ENCODE data around the gene RPTN.

DNA sequence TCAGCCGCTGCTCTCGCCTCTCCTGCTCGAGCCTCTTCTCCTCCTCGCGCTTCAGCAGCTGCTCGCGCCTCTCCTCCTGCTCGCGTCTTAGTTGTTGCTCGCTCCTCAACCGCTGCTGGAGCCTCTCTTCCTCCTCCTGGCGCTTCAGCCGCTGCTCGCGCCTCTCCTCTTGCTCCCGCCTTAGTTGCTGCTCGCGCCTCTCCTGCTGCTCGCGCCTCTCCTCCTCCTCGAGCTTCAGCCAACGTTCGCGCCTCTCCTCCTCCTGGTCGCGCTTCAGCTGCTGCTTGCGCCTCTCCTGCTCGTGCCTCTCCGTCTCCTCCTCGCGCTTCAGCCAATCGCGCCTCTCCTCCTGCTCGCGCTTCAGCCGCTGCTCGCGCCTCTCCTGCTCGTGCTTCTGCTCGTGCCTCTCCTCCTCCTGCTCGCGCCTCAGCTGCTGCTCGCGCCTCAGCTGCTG, 47.5 kb downstream of the RPTN start:
- no peak for TF ChIP-seq EZH2 (IDR thresholded peaks at IDR 0.05; ENCODE audit: low read depth)
- no peak for TF ChIP-seq CTCF (conservative IDR thresholded peaks at IDR 0.05)

All from PC-9 (cell line).